ENCODE measurements around the gene DZANK1.
"Not testable (repeated sequence)": the region's sequence is repeated elsewhere in the genome, so short reads cannot be mapped to it uniquely, and the experiment has no call there.

DNA sequence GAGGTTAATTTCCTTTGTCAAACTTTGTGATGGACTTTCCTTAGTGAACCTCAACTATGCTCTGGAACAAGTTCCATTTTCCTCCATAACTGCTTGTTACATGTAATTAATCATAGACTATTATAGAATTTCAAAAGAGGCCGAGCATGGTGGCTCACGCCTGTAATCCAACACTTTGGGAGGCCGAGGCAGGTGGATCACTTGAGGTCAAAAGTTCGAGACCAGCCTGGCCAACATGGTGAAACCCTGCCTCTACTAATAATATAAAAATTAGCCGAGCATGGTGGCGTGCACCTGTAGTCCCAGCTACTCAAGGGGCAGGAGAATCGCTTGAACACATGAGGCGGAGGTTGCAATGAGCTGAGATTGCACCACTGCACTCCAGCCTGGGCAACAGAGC, 68.1 kb downstream of the DZANK1 start:
- TF ChIP-seq, protein P1, sequence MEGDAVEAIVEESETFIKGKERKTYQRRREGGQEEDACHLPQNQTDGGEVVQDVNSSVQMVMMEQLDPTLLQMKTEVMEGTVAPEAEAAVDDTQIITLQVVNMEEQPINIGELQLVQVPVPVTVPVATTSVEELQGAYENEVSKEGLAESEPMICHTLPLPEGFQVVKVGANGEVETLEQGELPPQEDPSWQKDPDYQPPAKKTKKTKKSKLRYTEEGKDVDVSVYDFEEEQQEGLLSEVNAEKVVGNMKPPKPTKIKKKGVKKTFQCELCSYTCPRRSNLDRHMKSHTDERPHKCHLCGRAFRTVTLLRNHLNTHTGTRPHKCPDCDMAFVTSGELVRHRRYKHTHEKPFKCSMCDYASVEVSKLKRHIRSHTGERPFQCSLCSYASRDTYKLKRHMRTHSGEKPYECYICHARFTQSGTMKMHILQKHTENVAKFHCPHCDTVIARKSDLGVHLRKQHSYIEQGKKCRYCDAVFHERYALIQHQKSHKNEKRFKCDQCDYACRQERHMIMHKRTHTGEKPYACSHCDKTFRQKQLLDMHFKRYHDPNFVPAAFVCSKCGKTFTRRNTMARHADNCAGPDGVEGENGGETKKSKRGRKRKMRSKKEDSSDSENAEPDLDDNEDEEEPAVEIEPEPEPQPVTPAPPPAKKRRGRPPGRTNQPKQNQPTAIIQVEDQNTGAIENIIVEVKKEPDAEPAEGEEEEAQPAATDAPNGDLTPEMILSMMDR (IDR thresholded peaks at IDR 0.05): not testable (repeated sequence)
- not testable (repeated sequence) for TF ChIP-seq MXI1 (IDR thresholded peaks at IDR 0.05; ENCODE audit: low read depth, low read length); TAF1 (IDR thresholded peaks at IDR 0.05; ENCODE audit: borderline replicate concordance, low read depth, low read length)

All from SK-N-SH (cell line).